Gastroesophageal sphincter (tissue), 3 donors: ENCODE data around the gene GLOD5.

Experiments used
- CTCF ChIP-seq, 4 experiments: fragments of 200-600 bp in 2 of 4; fragments of 450-650 bp in 2 of 4; sonication (generic) in 1 of 4; IDR thresholded peaks; one replicate each; pipeline ENCODE4 v1.5.1; 2017 to 2019; ENCODE audit warnings: antibody characterized with exemption in 4 of 4, mild to moderate bottlenecking in 2 of 4, moderate library complexity in 2 of 4
- POLR2A ChIP-seq, 2 donors: fragments of 450-650 bp; IDR thresholded peaks; one replicate each; pipeline ENCODE4 v1.6.1; 2017; ENCODE audit warnings: antibody characterized with exemption in 2 of 2, mild to moderate bottlenecking in 2 of 2, moderate library complexity in 1 of 2
- POLR2AphosphoS5 ChIP-seq: sonication (generic); formaldehyde crosslinking; IDR thresholded peaks from one replicate; pipeline ENCODE4 v1.6.1; 2017; ENCODE audit warnings: antibody characterized with exemption

GRCh38 chrX:48790477-48790876 lies 28.9 kb downstream of the GLOD5 start:
- TF ChIP-seq CTCF (IDR thresholded peaks at IDR 0.05) (no peak), POLR2A (IDR thresholded peaks at IDR 0.05) (no peak), POLR2AphosphoS5 (no peak)
